Measurements from ENCODE around the gene L1CAM.

The L1CAM gene

GRCh38 chrX:153905481-153906095 lies 19.6 kb upstream of the L1CAM start:
- in situ Hi-C loops (cut with MboI; ENCODE audit: low sequenced_read_pairs) = no loop called here

DNA sequence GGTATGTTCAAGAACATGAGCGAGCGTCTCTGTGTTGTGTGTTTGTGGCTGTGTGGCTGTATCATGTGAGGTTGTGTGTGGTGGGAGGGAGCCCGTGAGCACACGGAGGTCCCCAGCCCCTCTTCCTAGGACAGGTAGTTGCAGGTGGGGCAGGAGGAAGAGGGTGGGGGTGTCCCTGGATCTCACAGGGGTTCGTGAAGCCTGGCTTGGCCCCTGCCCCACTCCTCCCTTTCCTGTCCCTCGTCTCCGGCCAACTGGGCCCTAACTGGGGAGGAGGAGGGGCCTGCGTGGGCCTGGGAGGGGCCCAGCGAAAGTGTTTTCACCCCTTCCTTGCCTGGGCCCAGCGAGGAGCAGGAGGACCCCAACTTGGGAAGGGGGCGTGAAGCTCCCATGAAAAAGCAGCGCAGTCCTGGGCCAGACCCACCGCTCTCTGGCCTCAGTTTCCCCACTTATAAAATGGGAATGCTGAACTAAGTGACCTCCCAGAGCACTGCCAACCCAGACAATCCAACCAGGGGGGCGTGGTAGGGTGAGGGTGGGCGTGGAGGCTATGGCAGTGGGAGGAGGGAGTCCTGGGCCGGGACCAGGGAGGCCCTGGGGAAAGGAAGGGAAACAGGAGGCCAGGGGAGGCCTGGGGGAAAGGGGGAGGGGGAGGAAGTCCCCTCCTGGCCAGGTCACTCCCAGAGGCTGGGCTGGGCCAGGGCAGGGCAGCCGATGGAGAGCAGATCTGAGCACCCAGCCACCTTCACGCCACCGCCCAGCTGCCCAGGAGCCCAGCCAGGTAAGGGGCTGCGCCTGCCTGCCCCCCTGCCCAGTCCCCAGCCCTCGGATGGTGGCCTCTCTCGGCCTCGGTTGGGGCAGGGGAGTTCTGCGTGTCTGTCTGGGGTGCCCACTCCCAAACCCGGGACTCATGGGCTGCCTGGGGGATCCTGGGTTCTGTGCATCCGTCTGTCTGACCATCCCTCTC lies 18.3 kb upstream of the L1CAM start, which contains the start of gene AVPR2:
AVPR2 (plus strand) TSS at position 683 of the 967 bp plus-strand sequence. CDS start 473 bp downstream, outside the sequence.
- in situ Hi-C loops (cut with MboI; ENCODE audit: low sequenced_read_pairs) = no loop called here

DNA sequence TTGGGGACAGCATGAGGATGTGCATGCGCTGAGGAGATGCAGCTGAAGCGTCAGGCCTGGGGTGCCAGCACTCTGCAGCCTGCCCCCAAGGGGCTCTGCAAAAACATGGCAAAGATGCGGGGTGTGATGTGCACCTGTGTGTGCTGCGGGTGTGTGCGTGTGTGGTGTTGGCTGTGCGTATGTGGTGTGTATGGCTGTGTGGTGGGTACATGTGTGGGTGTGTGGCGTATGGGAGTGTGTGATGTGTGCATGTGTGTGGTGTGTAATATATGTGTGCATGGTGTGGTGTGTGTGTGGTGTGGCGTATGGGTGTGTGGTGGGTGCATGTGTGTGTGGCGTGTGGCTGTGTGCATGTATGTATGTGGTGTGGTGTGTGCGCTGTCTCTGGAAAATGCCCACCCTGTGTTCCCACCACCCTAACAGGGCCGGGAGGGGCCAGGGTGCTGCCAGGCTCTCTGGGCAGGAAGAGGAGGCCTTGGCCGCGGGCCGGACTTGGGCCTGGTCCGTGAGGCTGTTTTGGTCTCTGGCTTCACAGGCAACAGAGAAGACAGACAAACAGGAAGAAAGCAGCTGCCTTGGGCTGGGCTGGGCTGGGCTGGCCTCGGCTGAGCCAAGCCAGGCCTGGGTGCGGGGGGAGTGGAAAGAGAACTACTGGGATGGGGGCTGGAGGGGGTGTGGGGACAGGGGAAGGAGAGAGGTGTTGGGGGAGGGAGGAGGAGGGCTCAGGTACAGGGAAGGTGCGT lies 17.4 kb upstream of the L1CAM start:
- in situ Hi-C loops (cut with MboI; ENCODE audit: low sequenced_read_pairs) = no loop called here

DNA sequence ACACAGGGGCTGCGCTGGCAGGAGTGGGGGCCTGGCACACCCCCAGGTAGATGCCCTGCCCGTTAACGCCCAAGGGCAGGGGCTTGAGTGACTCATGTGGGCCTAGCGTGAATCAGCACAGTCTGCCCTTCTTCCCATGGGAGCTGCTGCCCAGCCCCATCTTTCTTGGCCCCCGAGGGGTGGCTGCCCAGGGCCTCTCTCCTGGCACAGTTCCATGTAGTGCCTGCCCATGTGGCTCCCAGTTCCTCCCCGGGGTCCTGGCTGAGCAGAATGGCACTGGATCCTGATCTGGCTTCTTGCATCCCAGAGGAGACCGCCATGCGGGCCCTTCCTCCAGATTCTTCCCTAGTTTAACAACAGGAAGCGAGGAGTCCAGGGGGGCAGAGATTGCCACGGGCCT lies 16.4 kb upstream of the L1CAM start:
- in situ Hi-C loops (cut with MboI; ENCODE audit: low sequenced_read_pairs) = no loop called here

DNA sequence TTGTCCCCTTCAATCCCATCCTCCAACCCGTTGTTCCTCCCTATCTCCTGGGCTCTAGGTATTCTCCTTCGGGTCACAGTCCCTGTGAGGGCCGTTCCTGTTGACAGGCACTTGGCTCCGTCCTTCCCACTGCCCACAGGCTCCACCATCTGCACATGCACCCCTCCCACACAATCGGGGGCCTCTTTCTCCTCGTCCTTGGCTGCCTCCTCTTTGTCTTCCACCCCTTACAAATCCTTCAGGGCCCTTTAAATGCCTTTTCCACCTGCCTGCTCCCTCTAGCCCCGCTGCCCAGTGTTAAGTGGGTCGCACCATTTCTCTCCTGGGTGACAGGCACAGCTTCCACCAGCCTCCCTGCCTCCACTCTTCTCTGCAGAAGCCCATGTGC lies 15.8 kb upstream of the L1CAM start:
- in situ Hi-C loops (cut with MboI; ENCODE audit: low sequenced_read_pairs) = no loop called here

GRCh38 chrX:153900831-153901752 lies 15.1 kb upstream of the L1CAM start:
- in situ Hi-C loops (cut with MboI; ENCODE audit: low sequenced_read_pairs) = no loop called here

DNA sequence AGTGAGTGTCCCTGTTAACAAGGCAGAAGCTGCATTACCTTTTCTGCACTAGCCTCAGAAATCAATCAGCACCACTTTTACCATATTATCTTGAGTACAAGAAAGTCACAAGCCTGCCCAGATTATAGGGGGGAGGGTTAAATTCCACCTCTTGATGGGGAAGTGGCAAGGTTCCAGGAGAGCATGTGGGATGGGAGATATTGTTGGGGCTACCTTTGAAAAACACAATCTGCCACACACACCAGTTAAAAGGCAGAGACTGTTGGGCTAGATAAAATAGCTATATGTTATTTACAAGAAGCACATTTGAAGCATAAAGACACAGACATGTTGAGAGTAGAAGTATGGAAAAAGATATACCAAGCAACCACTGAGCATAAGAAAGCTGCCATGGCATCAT lies 11.9 kb upstream of the L1CAM start:
- in situ Hi-C loops (cut with MboI; ENCODE audit: low sequenced_read_pairs) = no loop called here

- in situ Hi-C loops (cut with MboI; ENCODE audit: low sequenced_read_pairs) = no loop called here
These were observed 3.1 kb upstream of the L1CAM start for GRCh38 chrX:153889123-153889522.

DNA sequence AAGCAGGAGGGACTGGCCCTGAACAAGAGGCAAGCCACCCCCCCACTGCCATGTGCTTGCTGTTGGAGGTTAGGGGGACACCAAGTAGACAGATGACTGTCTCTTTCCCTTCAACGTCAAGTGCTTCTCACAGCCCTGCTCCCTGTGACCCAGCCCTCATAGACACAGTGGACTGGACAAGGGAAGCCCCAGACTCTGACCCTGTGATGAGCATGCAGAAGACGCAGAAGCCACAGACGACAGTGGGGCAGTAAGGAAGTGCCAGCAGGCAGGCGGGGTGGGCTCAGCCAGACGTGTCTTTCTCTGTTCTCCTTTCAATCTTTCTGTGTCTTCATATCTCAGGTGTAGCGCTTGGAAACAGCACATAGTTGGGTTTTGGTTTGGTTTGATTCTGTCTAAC lies 2.4 kb upstream of the L1CAM start:
- in situ Hi-C loops (cut with MboI; ENCODE audit: low sequenced_read_pairs) = no loop called here

GRCh38 chrX:153887385-153887784 lies 1.4 kb upstream of the L1CAM start:
- in situ Hi-C loops (cut with MboI; ENCODE audit: low sequenced_read_pairs) = no loop called here

- in situ Hi-C loops (cut with MboI; ENCODE audit: low sequenced_read_pairs) = no loop called here
These were observed 942 bp upstream of the L1CAM start for GRCh38 chrX:153886915-153887314.

DNA sequence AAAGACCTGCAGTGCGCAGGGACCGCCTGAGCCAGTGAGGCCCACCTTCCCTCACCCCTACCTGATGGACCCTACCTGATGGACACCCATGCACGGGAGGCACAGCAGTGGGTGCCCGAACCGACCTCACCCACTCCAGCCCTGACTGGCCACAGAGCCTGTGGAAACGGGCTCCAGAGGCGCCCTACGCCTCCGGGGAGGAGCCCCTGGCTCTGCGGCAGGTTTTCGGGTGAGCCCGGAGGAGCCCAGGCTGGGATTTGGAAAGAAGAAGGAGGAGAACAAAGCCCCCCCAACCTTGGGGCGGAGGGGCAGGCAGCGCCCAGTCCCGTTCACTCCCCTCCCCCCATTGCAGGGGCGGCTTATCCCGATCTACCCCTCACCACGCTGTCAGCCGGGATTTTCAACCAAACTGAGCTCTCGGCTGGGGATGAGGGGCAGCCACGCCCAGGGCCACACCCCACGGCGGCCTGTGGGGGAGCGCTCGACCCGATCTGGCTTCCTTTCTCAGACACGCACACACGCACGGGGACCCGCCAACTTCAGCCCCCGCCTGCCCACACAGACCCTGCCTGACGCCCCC lies 675 bp downstream of the L1CAM start:
- in situ Hi-C loops (cut with MboI; ENCODE audit: low sequenced_read_pairs) = no loop called here

DNA sequence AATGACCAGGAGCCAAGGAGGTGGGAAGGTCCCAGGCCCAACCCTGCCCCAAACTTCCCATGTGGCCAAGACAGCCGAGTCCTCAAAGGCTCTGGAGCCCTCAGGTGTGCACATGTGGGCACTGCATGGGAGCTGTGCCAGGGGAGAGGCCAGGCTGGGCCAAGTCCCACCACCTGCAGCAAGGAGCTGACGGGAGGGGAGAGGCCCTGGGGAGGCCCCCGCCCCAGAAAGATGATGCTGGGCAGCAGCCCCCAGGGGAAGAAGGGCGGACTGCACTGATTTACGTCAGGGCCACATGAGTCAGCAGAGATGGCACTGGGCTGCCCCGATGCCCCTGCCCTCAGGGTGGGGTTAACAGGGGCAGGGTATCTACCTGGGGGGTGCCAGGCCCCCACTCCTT lies 1.4 kb downstream of the L1CAM start:
- in situ Hi-C loops (cut with MboI; ENCODE audit: low sequenced_read_pairs) = no loop called here

GRCh38 chrX:153884136-153884535 lies 1.8 kb downstream of the L1CAM start:
- in situ Hi-C loops (cut with MboI; ENCODE audit: low sequenced_read_pairs) = no loop called here

- in situ Hi-C loops (cut with MboI; ENCODE audit: low sequenced_read_pairs) = no loop called here
These were observed 2.7 kb downstream of the L1CAM start for GRCh38 chrX:153883163-153883843.

GRCh38 chrX:153882557-153882956 lies 3.4 kb downstream of the L1CAM start:
- in situ Hi-C loops (cut with MboI; ENCODE audit: low sequenced_read_pairs) = no loop called here

GRCh38 chrX:153882086-153882498 lies 3.9 kb downstream of the L1CAM start:
- in situ Hi-C loops (cut with MboI; ENCODE audit: low sequenced_read_pairs) = no loop called here

- in situ Hi-C loops (cut with MboI; ENCODE audit: low sequenced_read_pairs) = no loop called here
These were observed 4.7 kb downstream of the L1CAM start for GRCh38 chrX:153881281-153881680.

GRCh38 chrX:153880440-153880815 lies 5.5 kb downstream of the L1CAM start:
- in situ Hi-C loops (cut with MboI; ENCODE audit: low sequenced_read_pairs) = no loop called here
